OCI-LY7 (cell line): ENCODE results near the gene CCDC91.

Experiments
- EZH2phosphoT487 ChIP-seq: fragments of 200-600 bp; sonication (generic); IDR thresholded peaks from 2 replicates; pipeline ENCODE4 v1.6.1; 2018; ENCODE audit warnings: low read depth, borderline replicate concordance, mild to moderate bottlenecking, mixed run types, antibody characterized with exemption, low read length, moderate library complexity, mixed read lengths
- TF ChIP-seq, protein P1 (sequence below): fragments of 200-600 bp; sonication (generic); conservative IDR thresholded peaks from 2 replicates; pipeline ENCODE4 v1.5.1; 2014; ENCODE audit warnings: mild to moderate bottlenecking, antibody characterized with exemption, low read length, moderate library complexity, mixed read lengths

DNA sequence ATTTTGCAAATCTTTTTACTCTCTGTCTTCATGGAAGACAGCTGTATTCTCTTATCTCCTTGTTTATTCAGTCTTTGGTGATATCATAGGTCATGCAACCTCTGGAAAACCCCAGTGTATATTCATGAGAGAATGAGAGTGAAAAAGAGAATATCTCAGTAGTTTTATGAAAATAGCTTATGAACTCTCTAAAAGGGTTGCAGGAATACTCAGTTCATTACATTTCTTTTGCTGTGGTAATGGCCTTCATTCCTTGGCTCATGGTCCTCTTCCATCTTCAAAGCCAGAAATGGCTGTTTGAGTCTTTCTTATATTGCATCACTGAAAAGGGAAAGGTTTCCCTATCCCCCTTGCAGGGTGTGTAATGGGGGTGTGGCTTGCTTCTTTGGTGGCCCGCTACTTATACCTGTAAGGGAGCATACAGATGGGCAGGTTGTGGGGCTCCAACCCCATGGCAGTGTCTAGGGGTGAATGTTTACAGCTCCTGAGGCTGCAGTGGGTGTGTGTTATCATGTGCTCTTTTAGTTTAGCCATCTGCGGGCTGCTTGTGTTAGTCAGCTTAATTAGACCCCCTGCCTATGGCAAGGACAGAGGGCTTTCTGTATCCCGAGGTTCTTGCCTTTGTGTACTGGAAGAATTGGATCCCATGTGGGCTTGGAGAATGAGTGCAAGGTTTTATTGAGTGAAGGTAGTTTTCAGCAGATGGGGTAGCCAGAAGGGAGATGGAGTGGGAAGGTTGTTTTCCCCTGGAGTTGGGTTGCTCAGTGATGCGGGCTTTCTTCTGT is 150.2 kb downstream of the CCDC91 start:
- TF ChIP-seq, protein P1, sequence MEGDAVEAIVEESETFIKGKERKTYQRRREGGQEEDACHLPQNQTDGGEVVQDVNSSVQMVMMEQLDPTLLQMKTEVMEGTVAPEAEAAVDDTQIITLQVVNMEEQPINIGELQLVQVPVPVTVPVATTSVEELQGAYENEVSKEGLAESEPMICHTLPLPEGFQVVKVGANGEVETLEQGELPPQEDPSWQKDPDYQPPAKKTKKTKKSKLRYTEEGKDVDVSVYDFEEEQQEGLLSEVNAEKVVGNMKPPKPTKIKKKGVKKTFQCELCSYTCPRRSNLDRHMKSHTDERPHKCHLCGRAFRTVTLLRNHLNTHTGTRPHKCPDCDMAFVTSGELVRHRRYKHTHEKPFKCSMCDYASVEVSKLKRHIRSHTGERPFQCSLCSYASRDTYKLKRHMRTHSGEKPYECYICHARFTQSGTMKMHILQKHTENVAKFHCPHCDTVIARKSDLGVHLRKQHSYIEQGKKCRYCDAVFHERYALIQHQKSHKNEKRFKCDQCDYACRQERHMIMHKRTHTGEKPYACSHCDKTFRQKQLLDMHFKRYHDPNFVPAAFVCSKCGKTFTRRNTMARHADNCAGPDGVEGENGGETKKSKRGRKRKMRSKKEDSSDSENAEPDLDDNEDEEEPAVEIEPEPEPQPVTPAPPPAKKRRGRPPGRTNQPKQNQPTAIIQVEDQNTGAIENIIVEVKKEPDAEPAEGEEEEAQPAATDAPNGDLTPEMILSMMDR, result no peak
- no peak for TF ChIP-seq EZH2phosphoT487
